Lower lobe of right lung (tissue), 2 donors: ENCODE data around the gene IER3. TPM values are rescaled to one million over a fixed set of nuclear protein-coding genes. Genes with fewer than 3 reads are reported as not detected.

ENCODE experiments used
- ATAC-seq, 2 donors: fragments of 200-7000 bp; cut with Tn5 transposase; one replicate each; pipeline ENCODE4 v1.9.1; 2020 to 2022; ENCODE audit warnings: mild to moderate bottlenecking in 2 of 2, moderate library complexity in 2 of 2
- DNase-seq: peaks from one replicate; pipeline ENCODE4 v3.0.0-alpha.2; 2020
- H3K27ac ChIP-seq: fragments of 200-600 bp; one replicate; pipeline ENCODE4 v1.8.0; 2022
- H3K27me3 ChIP-seq: fragments of 200-600 bp; one replicate; pipeline ENCODE4 v1.8.0; 2022; ENCODE audit warnings: low read depth
- H3K36me3 ChIP-seq: fragments of 200-600 bp; one replicate; pipeline ENCODE4 v1.8.0; 2022; ENCODE audit warnings: mild to moderate bottlenecking
- H3K4me1 ChIP-seq: fragments of 200-600 bp; one replicate; pipeline ENCODE4 v1.8.0; 2022
- H3K4me3 ChIP-seq: fragments of 200-600 bp; one replicate; pipeline ENCODE4 v1.8.0; 2022; ENCODE audit warnings: mild to moderate bottlenecking
- H3K9me3 ChIP-seq: fragments of 200-600 bp; one replicate; pipeline ENCODE4 v1.8.0; 2022
- intact Hi-C: fragments of 100-400 bp; cut with DNase I; formaldehyde crosslinking; loops from one replicate; pipeline ENCODE4 v1.11.0; 2022
- total RNA-seq: library from RNA; stranded (reverse); fragmentation: NEBNext Ultra II Directional; extraction: Animal tissue kit (Norgen Biotek cat#: 25700); gene quantifications from one replicate; pipeline ENCODE4 v1.2.1, GENCODE V29; 2021
- TF ChIP-seq, protein P1 (sequence below): fragments of 200-600 bp; IDR thresholded peaks from one replicate; pipeline ENCODE4 v1.8.0; 2022; ENCODE audit warnings: antibody characterized with exemption, mild to moderate bottlenecking
- donor health status: DM: no; HTN: yes; CAD: no; lungs with severe emphysema.

IER3 gene
- total RNA-seq, 1 donor from 2014 or later, result 18.0 TPM

DNA sequence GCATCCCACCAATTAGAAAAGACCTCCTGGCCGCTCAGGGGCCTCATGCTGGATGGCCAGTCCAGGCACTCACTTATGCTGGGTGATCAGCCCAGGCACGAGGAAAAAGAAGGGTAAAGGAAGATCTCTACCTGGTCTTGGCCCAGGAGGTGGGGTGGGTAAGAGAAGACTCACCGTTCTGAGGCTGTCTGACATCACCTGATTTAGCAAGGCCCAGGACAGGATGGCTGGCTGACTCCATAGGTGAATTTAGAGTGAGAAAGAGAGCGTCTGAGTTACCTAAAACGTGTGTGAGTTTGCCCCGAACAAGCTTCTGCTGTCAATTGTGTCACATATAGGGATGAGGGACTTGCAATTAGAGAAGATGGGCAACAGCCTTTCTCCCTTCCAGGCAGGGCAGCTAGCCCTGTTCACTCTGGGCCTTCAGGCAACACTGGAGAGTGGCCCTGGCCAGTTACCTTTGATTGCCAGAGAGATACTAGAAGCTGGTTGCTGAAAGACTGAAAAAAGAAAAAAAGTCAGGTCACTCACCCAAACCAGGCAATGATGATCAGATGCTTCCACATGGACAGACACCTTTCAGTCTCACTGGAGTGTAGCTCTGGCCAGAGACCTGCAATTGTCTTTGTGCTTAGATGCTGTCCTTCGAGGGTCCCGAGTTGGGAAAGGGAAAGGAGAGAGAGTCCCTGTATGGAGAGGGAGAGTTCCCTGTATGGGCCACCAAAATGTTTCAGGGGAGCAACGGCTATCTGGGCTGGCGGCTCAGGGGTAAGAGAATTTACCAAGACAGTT is 35.7 kb upstream of the IER3 start:
- Histone ChIP-seq H3K36me3 (no peaks in the 10 kb centered on the region), H3K27ac (peak overlapping the region; percentile 77), H3K27me3 (no peaks in the 10 kb centered on the region), H3K4me3 (no peak overlapping the region), H3K9me3 (no peaks in the 10 kb centered on the region), H3K4me1 (peaks cover 54% of the 10 kb centered on the region)
- DNase-seq (no peak), ATAC-seq (no peak)
- intact Hi-C loops, result no loop called here
- TF ChIP-seq, protein P1, sequence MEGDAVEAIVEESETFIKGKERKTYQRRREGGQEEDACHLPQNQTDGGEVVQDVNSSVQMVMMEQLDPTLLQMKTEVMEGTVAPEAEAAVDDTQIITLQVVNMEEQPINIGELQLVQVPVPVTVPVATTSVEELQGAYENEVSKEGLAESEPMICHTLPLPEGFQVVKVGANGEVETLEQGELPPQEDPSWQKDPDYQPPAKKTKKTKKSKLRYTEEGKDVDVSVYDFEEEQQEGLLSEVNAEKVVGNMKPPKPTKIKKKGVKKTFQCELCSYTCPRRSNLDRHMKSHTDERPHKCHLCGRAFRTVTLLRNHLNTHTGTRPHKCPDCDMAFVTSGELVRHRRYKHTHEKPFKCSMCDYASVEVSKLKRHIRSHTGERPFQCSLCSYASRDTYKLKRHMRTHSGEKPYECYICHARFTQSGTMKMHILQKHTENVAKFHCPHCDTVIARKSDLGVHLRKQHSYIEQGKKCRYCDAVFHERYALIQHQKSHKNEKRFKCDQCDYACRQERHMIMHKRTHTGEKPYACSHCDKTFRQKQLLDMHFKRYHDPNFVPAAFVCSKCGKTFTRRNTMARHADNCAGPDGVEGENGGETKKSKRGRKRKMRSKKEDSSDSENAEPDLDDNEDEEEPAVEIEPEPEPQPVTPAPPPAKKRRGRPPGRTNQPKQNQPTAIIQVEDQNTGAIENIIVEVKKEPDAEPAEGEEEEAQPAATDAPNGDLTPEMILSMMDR, result no peak

DNA sequence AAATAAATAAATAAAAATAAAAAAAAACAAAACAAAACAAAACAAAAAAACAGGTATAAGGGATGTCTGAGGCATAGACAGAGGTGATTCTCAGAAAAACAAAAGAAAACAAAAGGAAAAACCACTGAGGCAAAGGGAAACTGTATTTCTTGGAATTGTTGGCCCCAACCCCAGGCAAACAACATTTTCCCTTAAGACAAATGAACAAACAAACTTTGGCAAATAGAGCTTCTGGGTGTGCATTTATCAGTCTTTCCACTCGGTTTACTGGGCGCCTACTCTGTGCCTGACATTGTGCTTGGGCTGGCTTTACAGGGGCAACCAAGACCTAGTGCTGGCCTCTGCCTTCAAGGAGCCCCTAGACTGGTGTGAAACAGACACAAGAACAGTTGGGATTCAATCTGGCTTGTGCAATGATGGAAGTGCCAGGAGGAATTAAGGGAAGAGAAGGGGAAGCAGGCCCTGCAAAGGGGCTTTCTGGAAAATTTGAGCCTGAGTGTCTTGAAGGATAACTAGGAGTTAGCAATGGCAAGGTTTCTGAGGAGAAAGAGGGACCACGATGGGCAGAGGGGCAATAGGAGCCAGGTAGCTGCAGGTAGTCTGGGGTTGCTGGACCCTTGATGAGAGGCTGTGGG is 33.8 kb upstream of the IER3 start:
- H3K9me3 ChIP-seq, result no peaks in the 10 kb centered on the region
- DNase-seq, result no peak
- H3K4me3 ChIP-seq, result no peak overlapping the region
- intact Hi-C loops, result no loop called here
- peak overlapping the region; percentile 77 for H3K27ac ChIP-seq
- no peaks in the 10 kb centered on the region for H3K36me3 ChIP-seq
- peaks cover 54% of the 10 kb centered on the region for H3K4me1 ChIP-seq
- no peak for ATAC-seq
- TF ChIP-seq, protein P1, result no peak
- H3K27me3 ChIP-seq, result no peaks in the 10 kb centered on the region

DNA sequence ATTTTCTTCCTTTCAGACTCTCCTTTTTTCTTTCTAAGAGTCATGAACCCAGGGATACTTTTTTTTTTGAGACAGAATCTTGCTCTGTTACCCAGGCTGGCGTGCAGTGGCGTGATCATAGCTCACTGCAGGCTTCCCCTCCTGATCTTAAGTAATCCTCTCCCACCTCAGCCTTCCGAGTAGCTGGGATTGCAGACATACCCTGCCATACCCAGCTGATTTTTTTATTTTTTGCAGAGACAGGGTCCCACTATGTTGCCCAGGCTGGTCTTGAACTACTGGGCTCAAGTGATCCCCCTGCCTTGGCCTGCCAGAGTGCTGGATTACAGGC is 32.8 kb upstream of the IER3 start:
- no peaks in the 10 kb centered on the region for H3K36me3 ChIP-seq
- DNase-seq (no peak), ATAC-seq (no peak)
- H3K4me3 ChIP-seq, result no peak overlapping the region
- intact Hi-C loops, result no loop called here
- H3K27me3 ChIP-seq, result no peaks in the 10 kb centered on the region
- H3K27ac ChIP-seq, result no peak overlapping the region
- H3K4me1 ChIP-seq, result peaks cover 44% of the 10 kb centered on the region
- no peaks in the 10 kb centered on the region for H3K9me3 ChIP-seq
- TF ChIP-seq, protein P1, result no peak

DNA sequence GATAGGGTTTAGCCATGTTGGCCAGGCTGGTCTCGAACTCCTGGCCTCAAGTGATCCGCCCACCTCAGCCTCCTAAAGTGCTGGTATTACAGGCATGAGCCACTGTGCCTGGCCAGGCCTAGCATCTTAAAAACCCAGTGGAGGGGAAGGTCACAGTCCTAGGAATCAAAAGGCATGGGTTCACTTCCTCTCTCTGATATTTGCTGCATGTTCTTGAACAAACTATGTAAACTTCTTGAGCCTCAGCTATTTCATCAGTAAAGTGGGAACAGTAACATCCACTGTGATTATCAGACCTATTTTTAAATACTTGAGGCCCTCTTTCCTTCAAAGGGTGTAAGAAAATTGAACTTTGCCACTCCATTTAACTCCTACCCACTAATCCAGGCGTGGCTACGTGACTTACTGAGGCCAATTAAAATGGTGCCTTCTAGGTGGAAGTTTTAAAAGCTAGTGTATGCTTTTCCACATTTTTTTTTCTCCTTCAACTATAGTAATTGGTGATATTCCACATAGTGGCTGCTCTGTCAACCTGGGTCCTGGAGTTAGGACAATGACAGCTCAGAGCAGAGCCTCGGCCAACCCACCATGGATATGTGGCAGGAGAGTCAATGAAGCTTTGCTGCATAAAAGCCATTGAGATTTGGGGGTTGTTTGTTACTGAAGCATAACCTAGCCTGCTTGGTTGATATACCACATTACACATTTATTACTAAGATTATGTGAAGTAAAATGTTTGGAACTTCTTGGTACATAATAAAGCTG is 32.2 kb upstream of the IER3 start:
- H3K4me3 ChIP-seq, result no peak overlapping the region
- ATAC-seq, result no peak
- H3K4me1 ChIP-seq, result peaks cover 38% of the 10 kb centered on the region

DNA sequence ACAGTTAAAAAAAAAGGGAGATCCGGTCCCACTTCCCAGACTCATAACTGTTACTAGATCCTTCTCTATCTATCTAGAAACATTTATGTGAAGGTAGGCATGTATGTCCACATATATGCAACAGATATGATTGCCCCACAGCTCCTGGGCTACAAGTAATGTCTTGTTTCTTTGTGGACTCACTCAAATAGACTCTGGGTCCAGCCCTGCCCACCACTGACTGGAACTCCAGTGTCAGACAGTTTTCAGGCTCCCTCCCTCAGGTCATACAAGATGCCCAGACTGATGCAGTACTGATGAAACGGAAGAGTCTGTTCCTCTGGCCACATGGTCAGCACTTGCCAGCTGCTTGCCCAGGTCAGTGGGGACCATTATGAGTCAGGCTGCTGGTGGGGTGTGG is 30.8 kb upstream of the IER3 start:
- peaks cover 25% of the 10 kb centered on the region for H3K4me1 ChIP-seq
- no peaks in the 10 kb centered on the region for H3K27me3 ChIP-seq
- intact Hi-C loops, result no loop called here
- ATAC-seq (no peak), DNase-seq (no peak)
- no peak overlapping the region for H3K27ac ChIP-seq
- no peaks in the 10 kb centered on the region for H3K36me3 ChIP-seq
- H3K9me3 ChIP-seq, result no peaks in the 10 kb centered on the region
- no peak overlapping the region for H3K4me3 ChIP-seq
- TF ChIP-seq, protein P1, result no peak

More for the DNA sequence above, 32.2 kb upstream of the IER3 start:
- TF ChIP-seq, protein P1, result no peak
- Histone ChIP-seq H3K9me3 (no peaks in the 10 kb centered on the region), H3K27ac (no peak overlapping the region), H3K27me3 (no peaks in the 10 kb centered on the region), H3K36me3 (no peaks in the 10 kb centered on the region)
- no peak for DNase-seq
- intact Hi-C loops, result no loop called here
